ENCODE data around the gene C4BPA. TPM values are rescaled to one million over a fixed set of nuclear protein-coding genes. Genes with fewer than 3 reads are reported as not detected.

Gene C4BPA
- total and polyA plus RNA-seq, 9 of the 15 experiments (the other 6 are each of a cell fraction or from before 2014, with no cell fraction given) = 0.04 to 0.22 (median 0.11) TPM; not detected in 3

DNA sequence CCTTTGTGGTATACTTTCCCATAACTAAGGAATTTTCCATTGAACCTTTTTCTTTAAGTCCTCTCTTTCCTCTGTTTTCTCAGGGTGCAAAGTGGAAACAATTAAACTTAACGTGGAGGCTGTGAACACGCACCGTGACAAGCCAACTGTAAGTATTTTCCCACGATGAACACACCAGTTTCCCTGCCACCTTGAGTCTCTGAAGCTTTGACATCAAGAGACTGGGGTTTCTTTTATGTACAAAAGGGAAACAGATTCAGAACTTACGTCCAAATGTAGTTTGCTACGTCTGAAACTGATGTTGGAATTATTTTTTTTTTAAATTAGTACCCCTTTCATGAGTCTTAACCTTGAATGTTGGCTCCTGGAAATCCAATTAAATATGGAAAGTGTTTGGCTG lies 32.6 kb upstream of the C4BPA start (continued):
- TF ChIP-seq, protein P1, sequence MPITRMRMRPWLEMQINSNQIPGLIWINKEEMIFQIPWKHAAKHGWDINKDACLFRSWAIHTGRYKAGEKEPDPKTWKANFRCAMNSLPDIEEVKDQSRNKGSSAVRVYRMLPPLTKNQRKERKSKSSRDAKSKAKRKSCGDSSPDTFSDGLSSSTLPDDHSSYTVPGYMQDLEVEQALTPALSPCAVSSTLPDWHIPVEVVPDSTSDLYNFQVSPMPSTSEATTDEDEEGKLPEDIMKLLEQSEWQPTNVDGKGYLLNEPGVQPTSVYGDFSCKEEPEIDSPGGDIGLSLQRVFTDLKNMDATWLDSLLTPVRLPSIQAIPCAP (CRISPR knock-in tag; IDR thresholded peaks at IDR 0.05; ENCODE audit: borderline replicate concordance) = no peak
- no peak for TF ChIP-seq PTRF (tag; IDR thresholded peaks at IDR 0.05)
- TF ChIP-seq BRD4 (IDR thresholded peaks at IDR 0.05) = no peak
- no peak for TF ChIP-seq NR1H2 (CRISPR knock-in tag; IDR thresholded peaks at IDR 0.05)
- TF ChIP-seq HNRNPLL (IDR thresholded peaks at IDR 0.05; ENCODE audit: low read depth, low read length, poor library complexity, severe bottlenecking) = no peak
- TF ChIP-seq, protein P2, sequence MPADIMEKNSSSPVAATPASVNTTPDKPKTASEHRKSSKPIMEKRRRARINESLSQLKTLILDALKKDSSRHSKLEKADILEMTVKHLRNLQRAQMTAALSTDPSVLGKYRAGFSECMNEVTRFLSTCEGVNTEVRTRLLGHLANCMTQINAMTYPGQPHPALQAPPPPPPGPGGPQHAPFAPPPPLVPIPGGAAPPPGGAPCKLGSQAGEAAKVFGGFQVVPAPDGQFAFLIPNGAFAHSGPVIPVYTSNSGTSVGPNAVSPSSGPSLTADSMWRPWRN (IDR thresholded peaks at IDR 0.05; ENCODE audit: low read depth) = no peak
- no peak for TF ChIP-seq SETDB1 (IDR thresholded peaks at IDR 0.05; ENCODE audit: low read length)
- no peak for TF ChIP-seq TEAD2 (tag; IDR thresholded peaks at IDR 0.05)
- TF ChIP-seq ZNF717 (CRISPR knock-in tag; IDR thresholded peaks at IDR 0.05) = no peak
- no peak for TF ChIP-seq RHOXF2B (CRISPR knock-in tag; conservative IDR thresholded peaks at IDR 0.05)
- no peak for TF ChIP-seq ZFX (CRISPR knock-in tag; IDR thresholded peaks at IDR 0.05)
- TF ChIP-seq ZNF24 (IDR thresholded peaks at IDR 0.05) = no peak
- TF ChIP-seq MEIS2 (IDR thresholded peaks at IDR 0.05; ENCODE audit: partially characterized antibody) = no peak
- TF ChIP-seq GTF3C2 (IDR thresholded peaks at IDR 0.05; ENCODE audit: borderline replicate concordance, extremely low read depth, insufficient read length) = no peak

Measured in K562 (cell line).